Parathyroid adenoma (tissue), 2 donors: ENCODE measurements around the gene VCPKMT.

Source experiments
- H2AFZ ChIP-seq: fragments of 300-600 bp; sonication (generic); one replicate; pipeline ENCODE4 v1.7.0; 2017; ENCODE audit warnings: antibody characterized with exemption, mild to moderate bottlenecking
- H3K27ac ChIP-seq: fragments of 300-600 bp; sonication (generic); one replicate; pipeline ENCODE4 v1.7.0; 2017
- H3K27me3 ChIP-seq: fragments of 300-600 bp; sonication (generic); one replicate; pipeline ENCODE4 v1.7.0; 2017; ENCODE audit warnings: low read length; ENCODE audit not compliant: control insufficient read depth, insufficient read depth
- H3K36me3 ChIP-seq: fragments of 300-600 bp; sonication (generic); one replicate; pipeline ENCODE4 v1.7.0; 2017; ENCODE audit warnings: low read length; ENCODE audit not compliant: control insufficient read depth, insufficient read depth
- H3K4me1 ChIP-seq: fragments of 300-600 bp; sonication (generic); one replicate; pipeline ENCODE4 v1.7.0; 2017; ENCODE audit warnings: control low read depth
- H3K4me2 ChIP-seq: fragments of 300-600 bp; sonication (generic); one replicate; pipeline ENCODE4 v1.7.0; 2017; ENCODE audit warnings: low read length
- H3K4me3 ChIP-seq: fragments of 300-600 bp; sonication (generic); one replicate; pipeline ENCODE4 v1.7.0; 2017; ENCODE audit warnings: low read depth, low read length
- H3K79me2 ChIP-seq: fragments of 300-600 bp; sonication (generic); one replicate; pipeline ENCODE4 v1.7.0; 2017; ENCODE audit warnings: control low read depth
- H3K9ac ChIP-seq: fragments of 300-600 bp; sonication (generic); one replicate; pipeline ENCODE4 v1.7.0; 2017; ENCODE audit warnings: mild to moderate bottlenecking
- H3K9me3 ChIP-seq: fragments of 300-600 bp; sonication (generic); one replicate; pipeline ENCODE4 v1.7.0; 2017; ENCODE audit warnings: low read length; ENCODE audit not compliant: control insufficient read depth
- CTCF ChIP-seq: fragments of 300-600 bp; sonication (generic); IDR thresholded peaks from one replicate; pipeline ENCODE4 v1.7.0; 2017; ENCODE audit warnings: antibody characterized with exemption, mild to moderate bottlenecking
- donor health status: primary hyperparathyroidism.

Gene VCPKMT

GRCh38 chr14:50123062-50123461 is 6.7 kb upstream of the VCPKMT start:
- no peak for TF ChIP-seq CTCF
- no peaks in the 10 kb centered on the region for H3K36me3 ChIP-seq
- no peak overlapping the region for H3K27ac ChIP-seq
- no peak overlapping the region for H3K4me3 ChIP-seq
- H3K4me2 ChIP-seq, result no peak overlapping the region
- H3K27me3 ChIP-seq, result no peaks in the 10 kb centered on the region
- no peaks in the 10 kb centered on the region for H3K4me1 ChIP-seq
- H3K9ac ChIP-seq, result no peak overlapping the region
- H3K79me2 ChIP-seq, result no peaks in the 10 kb centered on the region
- H3K9me3 ChIP-seq, result no peaks in the 10 kb centered on the region
- H2AFZ ChIP-seq, result no peak overlapping the region

- H3K36me3 ChIP-seq, result no peaks in the 10 kb centered on the region
- no peak overlapping the region for H2AFZ ChIP-seq
- H3K27me3 ChIP-seq, result no peaks in the 10 kb centered on the region
- H3K4me3 ChIP-seq, result no peak overlapping the region
- no peaks in the 10 kb centered on the region for H3K9me3 ChIP-seq
- H3K79me2 ChIP-seq, result no peaks in the 10 kb centered on the region
- H3K4me1 ChIP-seq, result no peaks in the 10 kb centered on the region
- no peak overlapping the region for H3K4me2 ChIP-seq
- no peak overlapping the region for H3K9ac ChIP-seq
- H3K27ac ChIP-seq, result no peak overlapping the region
- no peak for TF ChIP-seq CTCF
Observed at GRCh38 chr14:50122291-50122690, 5.9 kb upstream of the VCPKMT start.

GRCh38 chr14:50121486-50121885 is 5.1 kb upstream of the VCPKMT start:
- no peaks in the 10 kb centered on the region for H3K27me3 ChIP-seq
- TF ChIP-seq CTCF, result no peak
- no peaks in the 10 kb centered on the region for H3K79me2 ChIP-seq
- no peak overlapping the region for H2AFZ ChIP-seq
- no peaks in the 10 kb centered on the region for H3K4me1 ChIP-seq
- H3K4me3 ChIP-seq, result no peak overlapping the region
- no peak overlapping the region for H3K27ac ChIP-seq
- H3K4me2 ChIP-seq, result no peak overlapping the region
- no peaks in the 10 kb centered on the region for H3K36me3 ChIP-seq
- H3K9me3 ChIP-seq, result no peaks in the 10 kb centered on the region
- H3K9ac ChIP-seq, result no peak overlapping the region

GRCh38 chr14:50117456-50117855 is 1.1 kb upstream of the VCPKMT start:
- no peak for TF ChIP-seq CTCF
- H3K9me3 ChIP-seq, result no peaks in the 10 kb centered on the region
- no peaks in the 10 kb centered on the region for H3K27me3 ChIP-seq
- H3K79me2 ChIP-seq, result no peaks in the 10 kb centered on the region
- no peak overlapping the region for H2AFZ ChIP-seq
- no peak overlapping the region for H3K4me2 ChIP-seq
- no peak overlapping the region for H3K4me3 ChIP-seq
- no peak overlapping the region for H3K9ac ChIP-seq
- H3K36me3 ChIP-seq, result no peaks in the 10 kb centered on the region
- H3K4me1 ChIP-seq, result peaks cover 3% of the 10 kb centered on the region
- H3K27ac ChIP-seq, result no peak overlapping the region

GRCh38 chr14:50116966-50117365 is 594 bp upstream of the VCPKMT start:
- Histone ChIP-seq H3K27ac (peak overlapping the region; percentile 80), H3K79me2 (no peaks in the 10 kb centered on the region), H3K9me3 (no peaks in the 10 kb centered on the region), H2AFZ (peak overlapping the region; percentile 96), H3K4me2 (peak overlapping the region; percentile 95), H3K4me3 (peak overlapping the region; percentile 95), H3K27me3 (no peaks in the 10 kb centered on the region), H3K9ac (no peak overlapping the region), H3K4me1 (peaks cover 3% of the 10 kb centered on the region), H3K36me3 (no peaks in the 10 kb centered on the region)
- TF ChIP-seq CTCF, result no peak
